H54 (cell line): ENCODE data around the gene PRRC2B.
"Not testable (repeated sequence)": the region's sequence is repeated elsewhere in the genome, so short reads cannot be mapped to it uniquely, and the experiment has no call there.

Experiments used
- DNase-seq: peaks from one replicate; pipeline ENCODE4 v3.0.0; 2011; ENCODE audit warnings: low spot score, mixed read lengths; ENCODE audit not compliant: insufficient read length
- FAIRE-seq: peaks from 3 replicates; lab custom pipeline; 2011; peaks lifted over from hg19 to GRCh38; lab: Jason Lieb, UNC
- POLR2A ChIP-seq: IDR thresholded peaks from 2 replicates; pipeline ENCODE4 v1.6.1; 2011; ENCODE audit warnings: low read depth, mild to moderate bottlenecking, low read length

PRRC2B gene

GRCh38 chr9:131393622-131394463 lies at the start of gene PRRC2B:
Gene PRRC2B (plus strand): TSS chr9:131394086. CDS start chr9:131430145, 36,059 bp downstream.
- DNase-seq (no peak), FAIRE-seq (no peak)
- TF ChIP-seq POLR2A = peak; percentile 56; the same call in 1 of the 2 replicates

GRCh38 chr9:131344931-131345535 lies 48.9 kb upstream of the PRRC2B start:
- not testable (repeated sequence) for DNase-seq, FAIRE-seq

- FAIRE-seq (no peak), DNase-seq (no peak)
- no peak for TF ChIP-seq POLR2A
Observed at GRCh38 chr9:131346559-131346958, 47.3 kb upstream of the PRRC2B start.

GRCh38 chr9:131347376-131348020 lies 46.4 kb upstream of the PRRC2B start:
- TF ChIP-seq POLR2A = no peak
- no peak for DNase-seq
- no peak for FAIRE-seq

DNA sequence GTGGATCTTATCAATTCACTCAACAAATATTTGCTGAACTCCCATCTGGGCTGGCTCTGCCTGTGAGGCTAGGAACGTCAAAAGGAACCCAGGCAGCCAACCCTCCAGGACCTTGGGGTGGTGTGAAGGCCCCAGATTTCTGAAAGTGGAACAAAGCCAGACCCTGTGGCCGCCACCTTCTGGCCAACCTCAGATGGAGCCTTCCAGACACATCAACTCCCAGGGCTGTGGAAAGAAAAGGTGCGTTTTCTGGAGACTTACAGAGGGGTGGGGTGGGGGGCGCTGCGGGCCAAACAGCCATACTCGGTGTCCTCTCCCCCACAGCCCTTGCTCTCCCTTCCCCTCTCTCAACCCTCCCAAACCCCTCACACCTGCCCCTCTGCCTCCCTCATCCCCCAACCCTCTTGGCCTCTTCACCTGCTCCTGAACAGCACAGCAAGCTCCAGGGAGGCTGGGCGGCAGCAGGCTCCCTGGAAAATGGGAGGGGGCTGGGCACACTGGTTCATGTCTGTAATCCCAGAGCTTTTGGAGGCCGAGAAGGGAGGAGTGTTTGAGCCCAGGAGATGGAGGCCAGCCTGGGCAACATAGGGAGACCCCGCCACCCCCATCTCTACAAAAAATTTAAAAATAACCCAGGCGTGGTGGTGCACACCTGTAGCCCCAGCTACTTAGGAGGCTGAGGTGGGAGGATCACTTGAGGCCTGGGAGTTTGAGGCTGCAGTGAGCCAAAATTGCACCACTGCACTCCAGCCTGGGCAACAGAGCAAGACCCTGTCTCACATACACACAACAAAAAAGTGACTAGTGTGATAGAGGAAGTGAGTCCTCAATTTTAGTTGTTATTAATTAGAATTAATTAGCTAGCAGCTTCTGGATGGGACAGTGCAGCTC lies 45.0 kb upstream of the PRRC2B start:
- DNase-seq = no peak
- FAIRE-seq = no peak

GRCh38 chr9:131349522-131349880 lies 44.4 kb upstream of the PRRC2B start:
- no peak for TF ChIP-seq POLR2A
- no peak for DNase-seq
- no peak for FAIRE-seq

More for the DNA sequence above, 45.0 kb upstream of the PRRC2B start:
- TF ChIP-seq POLR2A = no peak

DNA sequence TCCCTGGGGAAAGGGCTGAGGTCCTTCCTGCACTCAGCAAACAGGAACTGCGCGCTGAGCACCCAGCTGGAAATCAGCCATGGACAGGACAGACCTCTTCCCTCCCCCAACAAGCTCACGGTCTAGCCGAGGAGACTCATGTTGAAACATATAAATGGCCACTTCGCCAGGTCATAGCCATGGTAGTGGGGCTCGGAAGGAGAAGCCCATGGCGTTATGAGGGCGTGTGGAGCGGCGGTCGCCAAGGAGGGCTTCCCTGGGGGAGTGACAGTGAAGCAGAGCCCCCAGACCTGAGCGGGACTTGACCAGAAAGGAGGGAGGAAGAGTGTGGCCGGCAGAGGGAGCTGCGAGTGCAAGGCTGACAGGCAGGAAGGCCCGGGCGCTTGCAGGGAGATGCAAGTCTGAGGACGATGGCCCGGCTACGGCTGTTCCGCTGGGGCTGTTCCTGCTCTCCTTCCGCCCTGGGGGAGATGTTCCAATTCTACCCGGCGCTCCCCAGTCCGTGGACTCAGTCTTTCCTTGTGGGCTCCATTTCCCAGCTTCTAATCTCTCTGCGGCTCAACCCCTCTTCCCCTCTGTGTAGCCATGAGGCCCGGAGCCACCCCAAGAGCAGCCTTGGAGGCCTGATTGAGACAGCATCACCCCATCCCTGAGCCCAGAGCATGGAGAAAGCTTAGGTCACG lies 43.9 kb upstream of the PRRC2B start:
- no peak for TF ChIP-seq POLR2A
- no peak for FAIRE-seq

DNA sequence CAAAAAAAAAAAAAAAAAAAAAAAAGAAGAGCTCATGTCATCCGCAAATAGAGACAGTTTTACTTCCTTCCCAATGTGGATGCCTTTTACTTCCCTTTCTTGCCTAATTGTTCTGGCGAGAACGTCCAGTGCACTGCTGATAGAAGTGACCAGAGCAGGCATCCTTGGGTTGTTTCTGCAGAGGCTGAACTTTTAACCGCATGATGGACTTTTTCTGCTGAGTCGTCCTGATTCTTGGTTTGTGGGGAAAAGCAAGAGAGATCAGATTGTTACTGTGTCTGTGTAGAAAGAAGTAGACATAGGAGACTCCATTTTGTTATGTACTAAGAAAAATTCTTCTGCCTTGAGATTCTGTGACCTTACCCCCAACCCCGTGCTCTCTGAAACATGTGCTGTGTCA lies 37.4 kb upstream of the PRRC2B start:
- FAIRE-seq, DNase-seq: not testable (repeated sequence)

More for the DNA sequence above, 43.9 kb upstream of the PRRC2B start:
- DNase-seq = peak; percentile 30

DNA sequence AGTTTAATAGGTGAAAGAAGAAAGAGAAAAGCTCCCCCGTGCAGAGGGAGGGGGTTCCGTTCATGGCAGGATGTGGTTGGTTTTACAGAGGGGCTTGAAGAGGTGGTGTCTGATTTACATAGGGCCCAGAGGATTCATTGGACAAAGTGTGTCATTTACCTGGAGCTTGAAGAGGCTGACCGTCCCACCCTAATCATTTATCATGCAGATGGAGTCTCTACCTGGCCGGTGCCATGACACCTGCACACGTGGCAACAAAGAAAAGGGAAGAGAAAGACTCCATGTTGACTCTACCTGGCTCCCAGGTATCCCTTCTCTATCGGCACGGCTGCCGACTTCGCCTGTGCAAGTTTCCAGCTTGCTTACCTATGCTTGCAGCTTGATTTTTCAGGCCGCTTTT lies 35.3 kb upstream of the PRRC2B start:
- no peak for FAIRE-seq

GRCh38 chr9:131361202-131361833 lies 32.6 kb upstream of the PRRC2B start:
- no peak for TF ChIP-seq POLR2A
- FAIRE-seq (no peak), DNase-seq (no peak)

More for the DNA sequence above, 35.3 kb upstream of the PRRC2B start:
- DNase-seq = no peak
- no peak for TF ChIP-seq POLR2A

GRCh38 chr9:131365546-131365945 lies 28.3 kb upstream of the PRRC2B start:
- no peak for TF ChIP-seq POLR2A
- no peak for FAIRE-seq
- DNase-seq = no peak

DNA sequence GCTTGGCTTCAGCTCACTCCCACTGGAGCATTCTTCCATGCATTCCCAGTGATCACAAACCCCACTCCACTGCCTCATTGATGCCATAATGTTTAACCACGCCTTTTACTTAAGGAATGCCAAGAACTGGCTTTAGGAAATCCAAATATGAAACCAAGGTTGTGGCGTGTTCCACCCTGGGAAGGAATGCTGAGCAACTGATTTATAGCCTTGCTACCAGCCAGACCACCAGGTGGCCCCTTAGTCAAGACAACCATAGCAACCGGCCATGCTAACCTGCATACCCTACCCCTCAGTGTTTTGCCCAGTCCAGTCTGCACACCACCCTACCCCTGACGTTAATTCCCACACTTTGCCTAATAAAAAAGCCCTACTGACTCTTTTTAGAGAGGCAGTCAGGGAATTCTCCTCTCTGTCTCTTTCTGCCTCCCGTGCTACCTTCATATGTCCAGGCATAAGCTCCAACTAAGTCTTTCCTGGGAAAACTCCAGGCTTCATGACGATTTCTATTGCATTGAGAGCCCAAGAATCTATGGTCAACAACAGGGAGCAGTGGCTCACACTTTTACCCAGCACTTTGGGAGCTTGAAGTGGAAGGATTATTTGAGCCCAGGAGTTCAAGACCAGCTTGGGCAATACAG lies 27.0 kb upstream of the PRRC2B start:
- FAIRE-seq (no peak), DNase-seq (no peak)
- TF ChIP-seq POLR2A = no peak
